Progenitor cell of endocrine pancreas (in vitro differentiated cells): ENCODE measurements around the gene TTC13. TPM values are rescaled to one million over a fixed set of nuclear protein-coding genes. Genes with fewer than 3 reads are reported as not detected.

Source experiments
- DNase-seq: peaks from one replicate; pipeline ENCODE4 v3.0.0; 2021; ENCODE audit warnings: low spot score; ENCODE audit not compliant: unreplicated experiment
- H3K27ac Mint-ChIP-seq: 2 replicates; pipeline ENCODE4 v1.8.0; 2021; ENCODE audit warnings: mild to moderate bottlenecking, moderate library complexity, mixed read lengths
- H3K27me3 Mint-ChIP-seq: 2 replicates; pipeline ENCODE4 v1.8.0; 2021; ENCODE audit warnings: mixed read lengths
- H3K36me3 Mint-ChIP-seq: 2 replicates; pipeline ENCODE4 v1.8.0; 2022; ENCODE audit warnings: mixed read lengths; ENCODE audit not compliant: insufficient read depth
- H3K4me1 Mint-ChIP-seq: 2 replicates; pipeline ENCODE4 v1.8.0; 2021; ENCODE audit warnings: low read depth, mixed read lengths
- H3K4me3 Mint-ChIP-seq: 2 replicates; pipeline ENCODE4 v1.8.0; 2021; ENCODE audit warnings: low read depth, mild to moderate bottlenecking, moderate library complexity, mixed read lengths
- H3K9me3 Mint-ChIP-seq: 2 replicates; pipeline ENCODE4 v1.8.0; 2021; ENCODE audit warnings: low read depth, mixed read lengths
- CTCF ChIP-seq: fragments of 200-600 bp; sonication (generic); IDR thresholded peaks from one replicate; pipeline ENCODE4 v1.5.0; 2021; ENCODE audit warnings: antibody characterized with exemption, mild to moderate bottlenecking; ENCODE audit not compliant: unreplicated experiment
- total RNA-seq: library from RNA; stranded (reverse); gene quantifications from 2 replicates; pipeline ENCODE4 v1.2.1, GENCODE V29; 2021

Gene TTC13
- total RNA-seq, 1 donor from 2014 or later, result 22.3 TPM

- Mint-ChIP-seq H3K9me3 (no peaks in the 10 kb centered on the region), H3K36me3 (peaks cover 9% of the 10 kb centered on the region), H3K4me1 (peaks cover 5% of the 10 kb centered on the region), H3K27ac (peak overlapping the region; percentile 1), H3K27me3 (no peaks in the 10 kb centered on the region), H3K4me3 (no peak overlapping the region)
- no peak for DNase-seq
- TF ChIP-seq CTCF, result no peak
Measured at GRCh38 chr1:230948903-230949302, 29.8 kb downstream of the TTC13 start.

- H3K9me3 Mint-ChIP-seq, result no peaks in the 10 kb centered on the region
Measured at GRCh38 chr1:230948301-230948700, 30.4 kb downstream of the TTC13 start.

GRCh38 chr1:230943048-230943593 is 35.5 kb downstream of the TTC13 start:
- DNase-seq, result no peak
- Mint-ChIP-seq H3K9me3 (no peaks in the 10 kb centered on the region), H3K4me1 (peaks cover 21% of the 10 kb centered on the region), H3K36me3 (peaks cover 9% of the 10 kb centered on the region), H3K27me3 (no peaks in the 10 kb centered on the region), H3K4me3 (no peak overlapping the region), H3K27ac (no peak overlapping the region)
- no peak for TF ChIP-seq CTCF

More at GRCh38 chr1:230948301-230948700, 30.4 kb downstream of the TTC13 start:
- H3K4me1 Mint-ChIP-seq, result peaks cover 5% of the 10 kb centered on the region
- H3K27ac Mint-ChIP-seq, result no peak overlapping the region
- no peak overlapping the region for H3K4me3 Mint-ChIP-seq
- TF ChIP-seq CTCF, result no peak
- no peaks in the 10 kb centered on the region for H3K27me3 Mint-ChIP-seq
- no peak for DNase-seq
- H3K36me3 Mint-ChIP-seq, result peaks cover 9% of the 10 kb centered on the region

GRCh38 chr1:230940848-230941247 is 37.8 kb downstream of the TTC13 start:
- Mint-ChIP-seq H3K27ac (no peak overlapping the region), H3K4me3 (no peak overlapping the region), H3K9me3 (no peaks in the 10 kb centered on the region), H3K36me3 (peaks cover 11% of the 10 kb centered on the region), H3K27me3 (no peaks in the 10 kb centered on the region), H3K4me1 (peaks cover 27% of the 10 kb centered on the region)
- TF ChIP-seq CTCF, result no peak
- no peak for DNase-seq

GRCh38 chr1:230939806-230940489 is 38.7 kb downstream of the TTC13 start:
- H3K27ac Mint-ChIP-seq, result no peak overlapping the region
- no peak for TF ChIP-seq CTCF
- H3K9me3 Mint-ChIP-seq, result no peaks in the 10 kb centered on the region
- H3K4me3 Mint-ChIP-seq, result no peak overlapping the region
- H3K36me3 Mint-ChIP-seq, result peaks cover 14% of the 10 kb centered on the region
- H3K4me1 Mint-ChIP-seq, result peaks cover 27% of the 10 kb centered on the region
- no peaks in the 10 kb centered on the region for H3K27me3 Mint-ChIP-seq
- DNase-seq, result no peak
